Measurements from ENCODE around the gene USP32. TPM values are rescaled to one million over a fixed set of nuclear protein-coding genes. Genes with fewer than 3 reads are reported as not detected.

The USP32 gene
- total and polyA plus RNA-seq, 10 of the 15 experiments (the other 5 are each of a cell fraction or from before 2014, with no cell fraction given): 7.8 to 37.3 (median 25.5) TPM

DNA sequence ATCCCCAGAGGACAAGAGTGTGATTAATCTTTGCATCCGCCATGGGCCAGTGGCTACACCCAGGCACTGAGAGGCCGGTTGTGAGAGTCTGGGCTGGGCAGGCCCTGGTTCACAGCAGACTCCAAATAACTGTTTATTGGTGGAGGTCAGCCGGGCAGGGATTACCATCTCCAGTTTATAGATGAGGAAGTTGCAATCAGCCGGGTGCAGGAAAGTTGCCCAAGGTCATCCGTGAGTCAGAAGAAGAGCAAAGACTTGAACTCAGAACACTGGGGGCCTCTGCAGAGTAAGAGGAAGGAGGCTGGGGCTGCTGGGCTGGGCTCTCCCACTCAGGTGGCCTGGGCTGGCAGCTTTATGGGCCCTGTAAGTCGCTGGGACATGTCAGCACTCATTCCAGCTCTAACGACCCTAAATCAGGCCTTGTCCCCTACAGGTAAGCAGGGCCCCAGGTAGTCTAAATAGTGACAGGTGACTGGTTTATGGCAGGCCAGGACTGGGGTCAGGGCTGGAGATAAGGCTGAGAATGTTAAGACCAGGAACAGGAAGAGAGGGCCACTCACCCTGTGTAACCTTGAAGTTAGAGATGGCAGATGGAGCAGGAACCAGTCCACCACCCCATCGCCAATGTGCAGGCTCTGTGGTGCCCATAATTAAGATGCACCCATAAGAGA lies 244.2 kb downstream of the USP32 start (continued):
- TF ChIP-seq CREM (IDR thresholded peaks at IDR 0.05; ENCODE audit: low read depth) (no peak), GABPA (IDR thresholded peaks at IDR 0.05; ENCODE audit: low read depth) (no peak), BRCA1 (IDR thresholded peaks at IDR 0.05; ENCODE audit: low read depth, low read length) (no peak)

DNA sequence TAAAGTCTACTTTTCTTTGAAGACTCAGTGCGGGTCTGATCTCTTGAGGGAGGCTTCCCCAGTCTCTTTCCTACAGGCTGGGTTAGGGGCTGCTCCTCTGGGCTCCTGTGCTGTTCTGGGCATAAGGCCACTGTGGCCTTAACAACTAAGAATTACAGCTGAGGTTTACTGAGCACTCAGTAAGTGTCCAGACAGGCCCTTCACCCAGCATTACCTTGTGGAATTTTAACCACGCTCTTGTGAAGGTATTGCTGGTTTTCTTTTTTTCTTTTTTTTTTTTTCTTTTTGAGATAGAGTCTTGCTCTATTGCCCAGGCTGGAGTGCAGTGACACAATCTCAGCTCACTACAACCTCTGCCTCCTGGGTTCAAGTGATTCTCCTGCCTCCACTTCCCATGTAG lies 245.7 kb downstream of the USP32 start:
- WGBS (ENCODE audit: insufficient coverage, insufficient replicate concordance, low lambda C conversion rate, missing lambda C conversion rate): 55% methylated on average over 2 of the region's 2 CpGs
- intact Hi-C loops (cut with micrococcal nuclease; ENCODE audit: unreplicated experiment): loop anchor here (10.0 kb wide), 1 partner anchor 489 kb away; no protein-coding TSS in a partner anchor
- H3K27me3 ChIP-seq (replicated peaks in 1 of 2; ENCODE audit: control insufficient read depth in 2 of 2, insufficient read depth in 2 of 2, low read length in 1 of 2): peaks cover 4 to 13% of the 10 kb centered on the region in 2 experiments
- SMC1A ChIA-PET (ENCODE audit: uncharacterized antibody, unreplicated experiment): interaction anchor here (0.6 to 0.8 kb wide), 2 partner anchors 29 to 272 kb away, joined by 3 to 4 read pairs; no protein-coding TSS in a partner anchor
- no peak for FAIRE-seq
- RAD21 ChIA-PET (ENCODE audit: unreplicated experiment): no interaction called here
- H4K20me1 ChIP-seq (ENCODE audit: control insufficient read depth, insufficient read depth): no peaks in the 10 kb centered on the region
- in situ Hi-C loops (cut with MboI): loop anchor here (10.0 to 25.0 kb wide), 2 partner anchors 279 to 491 kb away; partner anchors contain the start of gene CHCT1
- no peaks in the 10 kb centered on the region; the same call in 2 of the 3 replicates for H3K9me3 ChIP-seq (replicated peaks; ENCODE audit: control insufficient read depth, insufficient read depth, low read length)
- no peak overlapping the region for H2AFZ ChIP-seq (ENCODE audit: control insufficient read depth, low read depth, low read length)
- H3K4me2 ChIP-seq (ENCODE audit: control insufficient read depth, insufficient read depth): no peak overlapping the region
- ATAC-seq: no peak
- no peak overlapping the region for H3K9ac ChIP-seq (ENCODE audit: control insufficient read depth, insufficient read depth, low read length)
- no peak for DNase-seq (ENCODE audit: low read depth, low spot score)
- H3K79me2 ChIP-seq (ENCODE audit: control insufficient read depth, insufficient read depth, low read length): no peaks in the 10 kb centered on the region
- CTCF ChIA-PET: interaction anchor here (1.9 kb wide), 1 partner anchor 288 kb away, joined by 6 read pairs; no protein-coding TSS in a partner anchor
- peaks cover 2% of the 10 kb centered on the region; the same call in 1 of the 2 replicates for H3K4me1 ChIP-seq (ENCODE audit: control insufficient read depth, insufficient read depth, low read length)
- H3K36me3 ChIP-seq (ENCODE audit: control insufficient read depth in 2 of 2, insufficient read depth in 2 of 2, low read length in 1 of 2): no peaks in the 10 kb centered on the region
- no peak overlapping the region for H3K4me3 ChIP-seq
- BruUV-seq (replicated peaks): no TSS peak
- POLR2A ChIA-PET: no interaction called here
- H3K27ac ChIP-seq (ENCODE audit: control insufficient read depth, insufficient read depth): no peak overlapping the region
- TF ChIP-seq YBX1 (IDR thresholded peaks at IDR 0.05) (no peak), ZNF207 (IDR thresholded peaks at IDR 0.05; ENCODE audit: borderline replicate concordance) (no peak), GATAD2B (conservative IDR thresholded peaks at IDR 0.05; ENCODE audit: low read depth) (no peak), NFYB (IDR thresholded peaks at IDR 0.05; ENCODE audit: insufficient read depth, low read depth, low read length) (no peak), MTA3 (IDR thresholded peaks at IDR 0.05; ENCODE audit: borderline replicate concordance, low read length) (no peak), SMC3 (IDR thresholded peaks at IDR 0.05; ENCODE audit: borderline replicate concordance, low read length) (no peak), ZNF384 (IDR thresholded peaks at IDR 0.05; ENCODE audit: borderline replicate concordance, low read depth, low read length) (no peak)
- TF ChIP-seq, protein P1, sequence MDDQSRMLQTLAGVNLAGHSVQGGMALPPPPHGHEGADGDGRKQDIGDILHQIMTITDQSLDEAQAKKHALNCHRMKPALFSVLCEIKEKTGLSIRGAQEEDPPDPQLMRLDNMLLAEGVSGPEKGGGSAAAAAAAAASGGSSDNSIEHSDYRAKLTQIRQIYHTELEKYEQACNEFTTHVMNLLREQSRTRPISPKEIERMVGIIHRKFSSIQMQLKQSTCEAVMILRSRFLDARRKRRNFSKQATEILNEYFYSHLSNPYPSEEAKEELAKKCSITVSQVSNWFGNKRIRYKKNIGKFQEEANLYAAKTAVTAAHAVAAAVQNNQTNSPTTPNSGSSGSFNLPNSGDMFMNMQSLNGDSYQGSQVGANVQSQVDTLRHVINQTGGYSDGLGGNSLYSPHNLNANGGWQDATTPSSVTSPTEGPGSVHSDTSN (IDR thresholded peaks at IDR 0.05; ENCODE audit: insufficient replicate concordance, low read depth, low read length): no peak
- TF ChIP-seq, protein P2, sequence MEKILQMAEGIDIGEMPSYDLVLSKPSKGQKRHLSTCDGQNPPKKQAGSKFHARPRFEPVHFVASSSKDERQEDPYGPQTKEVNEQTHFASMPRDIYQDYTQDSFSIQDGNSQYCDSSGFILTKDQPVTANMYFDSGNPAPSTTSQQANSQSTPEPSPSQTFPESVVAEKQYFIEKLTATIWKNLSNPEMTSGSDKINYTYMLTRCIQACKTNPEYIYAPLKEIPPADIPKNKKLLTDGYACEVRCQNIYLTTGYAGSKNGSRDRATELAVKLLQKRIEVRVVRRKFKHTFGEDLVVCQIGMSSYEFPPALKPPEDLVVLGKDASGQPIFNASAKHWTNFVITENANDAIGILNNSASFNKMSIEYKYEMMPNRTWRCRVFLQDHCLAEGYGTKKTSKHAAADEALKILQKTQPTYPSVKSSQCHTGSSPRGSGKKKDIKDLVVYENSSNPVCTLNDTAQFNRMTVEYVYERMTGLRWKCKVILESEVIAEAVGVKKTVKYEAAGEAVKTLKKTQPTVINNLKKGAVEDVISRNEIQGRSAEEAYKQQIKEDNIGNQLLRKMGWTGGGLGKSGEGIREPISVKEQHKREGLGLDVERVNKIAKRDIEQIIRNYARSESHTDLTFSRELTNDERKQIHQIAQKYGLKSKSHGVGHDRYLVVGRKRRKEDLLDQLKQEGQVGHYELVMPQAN (conservative IDR thresholded peaks at IDR 0.05): no peak
- TF ChIP-seq, protein P3, sequence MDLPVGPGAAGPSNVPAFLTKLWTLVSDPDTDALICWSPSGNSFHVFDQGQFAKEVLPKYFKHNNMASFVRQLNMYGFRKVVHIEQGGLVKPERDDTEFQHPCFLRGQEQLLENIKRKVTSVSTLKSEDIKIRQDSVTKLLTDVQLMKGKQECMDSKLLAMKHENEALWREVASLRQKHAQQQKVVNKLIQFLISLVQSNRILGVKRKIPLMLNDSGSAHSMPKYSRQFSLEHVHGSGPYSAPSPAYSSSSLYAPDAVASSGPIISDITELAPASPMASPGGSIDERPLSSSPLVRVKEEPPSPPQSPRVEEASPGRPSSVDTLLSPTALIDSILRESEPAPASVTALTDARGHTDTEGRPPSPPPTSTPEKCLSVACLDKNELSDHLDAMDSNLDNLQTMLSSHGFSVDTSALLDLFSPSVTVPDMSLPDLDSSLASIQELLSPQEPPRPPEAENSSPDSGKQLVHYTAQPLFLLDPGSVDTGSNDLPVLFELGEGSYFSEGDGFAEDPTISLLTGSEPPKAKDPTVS (IDR thresholded peaks at IDR 0.05; ENCODE audit: low read depth, low read length): no peak
- TF ChIP-seq, protein P4, sequence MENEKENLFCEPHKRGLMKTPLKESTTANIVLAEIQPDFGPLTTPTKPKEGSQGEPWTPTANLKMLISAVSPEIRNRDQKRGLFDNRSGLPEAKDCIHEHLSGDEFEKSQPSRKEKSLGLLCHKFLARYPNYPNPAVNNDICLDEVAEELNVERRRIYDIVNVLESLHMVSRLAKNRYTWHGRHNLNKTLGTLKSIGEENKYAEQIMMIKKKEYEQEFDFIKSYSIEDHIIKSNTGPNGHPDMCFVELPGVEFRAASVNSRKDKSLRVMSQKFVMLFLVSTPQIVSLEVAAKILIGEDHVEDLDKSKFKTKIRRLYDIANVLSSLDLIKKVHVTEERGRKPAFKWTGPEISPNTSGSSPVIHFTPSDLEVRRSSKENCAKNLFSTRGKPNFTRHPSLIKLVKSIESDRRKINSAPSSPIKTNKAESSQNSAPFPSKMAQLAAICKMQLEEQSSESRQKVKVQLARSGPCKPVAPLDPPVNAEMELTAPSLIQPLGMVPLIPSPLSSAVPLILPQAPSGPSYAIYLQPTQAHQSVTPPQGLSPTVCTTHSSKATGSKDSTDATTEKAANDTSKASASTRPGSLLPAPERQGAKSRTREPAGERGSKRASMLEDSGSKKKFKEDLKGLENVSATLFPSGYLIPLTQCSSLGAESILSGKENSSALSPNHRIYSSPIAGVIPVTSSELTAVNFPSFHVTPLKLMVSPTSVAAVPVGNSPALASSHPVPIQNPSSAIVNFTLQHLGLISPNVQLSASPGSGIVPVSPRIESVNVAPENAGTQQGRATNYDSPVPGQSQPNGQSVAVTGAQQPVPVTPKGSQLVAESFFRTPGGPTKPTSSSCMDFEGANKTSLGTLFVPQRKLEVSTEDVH (IDR thresholded peaks at IDR 0.05; ENCODE audit: low read depth, partially characterized antibody): no peak

Measured in GM12878 (cell line).